Lung (tissue), 12 donors: Measurements from ENCODE around the gene B4GALNT1. TPM values are rescaled to one million over a fixed set of nuclear protein-coding genes. Genes with fewer than 3 reads are reported as not detected.
A peak's percentile ranks its signal among the peaks of the same experiment; 100 is the strongest.

ENCODE experiments used
- ATAC-seq: fragments of 200-7000 bp; cut with Tn5 transposase; one replicate; pipeline ENCODE4 v1.9.1; 2020; ENCODE audit warnings: moderate number of reproducible peaks; ENCODE audit not compliant: insufficient read depth, low FRiP score
- DNase-seq, 3 donors: peaks; one replicate each; pipeline ENCODE4 v3.0.0-alpha.2; 2013 to 2017
- H3K27ac ChIP-seq, 2 donors: one replicate each; pipeline ENCODE4 v1.5.1; 2013; ENCODE audit warnings: mild to moderate bottlenecking in 2 of 2, moderate library complexity in 2 of 2, control low read depth in 1 of 2, inconsistent platforms in 1 of 2, low read depth in 1 of 2, low read length in 1 of 2
- H3K27me3 ChIP-seq, 3 donors: one replicate each; pipeline ENCODE4 v1.5.1; 2013; ENCODE audit warnings: low read length in 2 of 3; ENCODE audit not compliant: control insufficient read depth in 3 of 3, insufficient read depth in 3 of 3
- H3K36me3 ChIP-seq, 4 donors: one replicate each; pipeline ENCODE4 v1.5.1; 2013; ENCODE audit warnings: low read length in 4 of 4, mild to moderate bottlenecking in 1 of 4, moderate library complexity in 1 of 4; ENCODE audit not compliant: control insufficient read depth in 4 of 4, insufficient read depth in 4 of 4
- H3K4me1 ChIP-seq, 5 donors: one replicate each; pipeline ENCODE4 v1.5.1; 2013; ENCODE audit warnings: low read length in 5 of 5, mild to moderate bottlenecking in 2 of 5, moderate library complexity in 1 of 5; ENCODE audit not compliant: control insufficient read depth in 5 of 5, insufficient read depth in 5 of 5
- H3K4me3 ChIP-seq: one replicate; pipeline ENCODE4 v1.5.1; 2013; ENCODE audit warnings: mild to moderate bottlenecking, control low read depth, moderate library complexity
- H3K9ac ChIP-seq, 2 donors: one replicate each; pipeline ENCODE4 v1.5.1; 2013; ENCODE audit warnings: low read length in 2 of 2, control low read depth in 1 of 2; ENCODE audit not compliant: insufficient read depth in 1 of 2
- H3K9me3 ChIP-seq, 4 donors: one replicate each; pipeline ENCODE4 v1.5.1; 2013; ENCODE audit warnings: low read length in 3 of 4, mild to moderate bottlenecking in 1 of 4, moderate library complexity in 1 of 4; ENCODE audit not compliant: control insufficient read depth in 4 of 4, insufficient read depth in 3 of 4
- CTCF ChIP-seq: IDR thresholded peaks from 2 replicates; pipeline ENCODE4 v1.5.1; 2012; ENCODE audit warnings: mild to moderate bottlenecking; ENCODE audit errors: control extremely low read depth, extremely low read depth
- WGBS, 2 donors: extraction: QIAGEN DNeasy Blood & Tissue Kit; methylation state at CpG; one replicate each; pipeline ENCODE4 v1.1.7; 2013; 5-methylcytosine and 5-hydroxymethylcytosine counted together
- polyA plus RNA-seq, 2 donors: library from polyadenylated mRNA; stranded (reverse); fragments of 200-250 nt; gene quantifications; one replicate each; pipeline ENCODE4 v1.2.1, GENCODE V29; 2013
- total RNA-seq, 2 donors: library from RNA; depleted of rRNA in 1 of 2; stranded (reverse); fragments of >200 nt in 1 of 2; gene quantifications; one replicate each; pipeline ENCODE4 v1.2.1, GENCODE V29; 2014 to 2021
- donor health status: control.
- donor health status: control.
- donor health status: Bipolar disorder and iron deficiency.
- donor health status: healthy.
- donor health status: DM: yes; HTN: yes; CAD: no.

B4GALNT1 gene
- total and polyA plus RNA-seq, 4 donors, result 0.51 to 2.5 (median 0.73) TPM

GRCh38 chr12:57627501-57628279 lies 5.3 kb downstream of the B4GALNT1 start:
- ATAC-seq (no peak), DNase-seq (peak in 1 of 3 donors; percentile 29)
- TF ChIP-seq CTCF, result no peak
- 5 to 13% methylated on average over 67 of the region's 67 CpGs for WGBS, 2 donors
- no peak overlapping the region for H3K9ac ChIP-seq
- H3K9me3 ChIP-seq, result peaks cover 0 to 2% (median 0%) of the 10 kb centered on the region in 4 donors
- no peak overlapping the region for H3K4me3 ChIP-seq
- H3K27me3 ChIP-seq, result peaks cover 0 to 91% (median 50%) of the 10 kb centered on the region in 3 donors
- no peaks in the 10 kb centered on the region for H3K36me3 ChIP-seq
- no peak overlapping the region for H3K27ac ChIP-seq
- H3K4me1 ChIP-seq, result peaks cover 0 to 21% (median 9%) of the 10 kb centered on the region in 5 donors

DNA sequence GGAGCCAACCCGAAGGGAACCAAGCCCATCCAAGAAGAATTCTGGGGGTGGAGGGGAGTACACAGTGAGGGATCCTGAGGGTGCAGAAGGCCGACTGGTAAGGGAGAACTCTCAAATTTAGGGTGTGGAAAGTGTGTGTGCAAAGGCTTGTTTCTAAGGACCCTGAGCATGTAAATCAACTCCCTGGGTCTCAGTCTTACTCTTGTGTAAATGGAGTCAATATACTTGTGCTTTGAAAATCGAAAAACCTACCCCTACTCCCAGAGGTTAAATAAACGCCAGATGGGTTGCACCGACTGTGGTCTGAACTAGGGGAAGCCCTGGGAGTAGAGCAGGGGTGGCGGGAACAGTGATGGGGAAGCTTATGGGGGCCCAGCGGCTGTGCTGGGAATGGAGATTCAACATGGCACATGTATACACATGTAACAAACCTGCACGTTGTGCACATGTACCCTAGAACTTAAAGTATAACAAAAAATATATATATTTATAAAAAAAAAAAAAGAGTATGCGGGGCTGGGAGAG lies 6.0 kb downstream of the B4GALNT1 start:
- ATAC-seq (no peak), DNase-seq (peak in 1 of 3 donors; percentile 5)
- H3K36me3 ChIP-seq, result no peaks in the 10 kb centered on the region
- H3K27ac ChIP-seq, result no peak overlapping the region
- peaks cover 0 to 17% (median 7%) of the 10 kb centered on the region in 5 donors for H3K4me1 ChIP-seq
- no peak overlapping the region for H3K4me3 ChIP-seq
- WGBS, 2 donors, result 20 to 28% methylated on average over 9 of the region's 9 CpGs
- TF ChIP-seq CTCF, result no peak
- no peak overlapping the region for H3K9ac ChIP-seq
- peaks cover 0 to 2% (median 0%) of the 10 kb centered on the region in 4 donors for H3K9me3 ChIP-seq
- H3K27me3 ChIP-seq, result peaks cover 0 to 93% (median 57%) of the 10 kb centered on the region in 3 donors

- H3K9ac ChIP-seq, result no peak overlapping the region
- H3K4me3 ChIP-seq, result no peak overlapping the region
- WGBS, 2 donors, result 43 to 49% methylated on average over 13 of the region's 13 CpGs
- ATAC-seq, result no peak
- H3K9me3 ChIP-seq, result peaks cover 0 to 2% (median 0%) of the 10 kb centered on the region in 4 donors
- peaks cover 0 to 92% (median 59%) of the 10 kb centered on the region in 3 donors for H3K27me3 ChIP-seq
- no peak overlapping the region for H3K27ac ChIP-seq
- peaks cover 0 to 18% (median 6%) of the 10 kb centered on the region in 5 donors for H3K4me1 ChIP-seq
- TF ChIP-seq CTCF, result no peak
- DNase-seq, result peak in 1 of 3 donors; percentile 26
- H3K36me3 ChIP-seq, result no peaks in the 10 kb centered on the region
Measured at GRCh38 chr12:57626111-57626920, 6.7 kb downstream of the B4GALNT1 start.
